ENCODE results near the gene PFDN1.

GRCh38 chr5:140255460-140256157, 47.3 kb downstream of the PFDN1 start:
- TF ChIP-seq CTCF (IDR thresholded peaks at IDR 0.05) (no peak), POLR2A (IDR thresholded peaks at IDR 0.05) (no peak)
